Keratinocyte (primary cell): Measurements from ENCODE around the gene GUCA2A. TPM values are rescaled to one million over a fixed set of nuclear protein-coding genes. Genes with fewer than 3 reads are reported as not detected.

Source experiments
- DNase-seq: peaks from one replicate; pipeline ENCODE4 v3.0.0-alpha.2; 2011; ENCODE audit warnings: low read depth, missing footprints, low spot score
- FAIRE-seq: peaks from 2 replicates; lab custom pipeline; 2011; peaks lifted over from hg19 to GRCh38; lab: Jason Lieb, UNC
- H2AFZ ChIP-seq: 2 replicates; pipeline ENCODE4 v1.6.0; 2012; ENCODE audit warnings: low read length, control low read depth, inconsistent platforms; ENCODE audit not compliant: control insufficient read depth
- H3K27ac ChIP-seq: 2 replicates; pipeline ENCODE4 v1.5.1; 2011; ENCODE audit warnings: low read length; ENCODE audit not compliant: control insufficient read depth, insufficient read depth
- H3K27me3 ChIP-seq: 3 replicates; pipeline ENCODE4 v1.6.0; 2011; ENCODE audit warnings: low read length; ENCODE audit not compliant: control insufficient read depth, insufficient read depth; ENCODE audit errors: extremely low read depth
- H3K36me3 ChIP-seq, 2 experiments: 2 replicates in 1 of 2; 3 replicates in 1 of 2; pipeline ENCODE4 v1.5.1; 2011; ENCODE audit warnings: low read length in 2 of 2, mild to moderate bottlenecking in 1 of 2; ENCODE audit not compliant: control insufficient read depth in 2 of 2, insufficient read depth in 2 of 2; ENCODE audit errors: extremely low read depth in 1 of 2
- H3K4me1 ChIP-seq: 3 replicates; pipeline ENCODE4 v1.5.1; 2011; ENCODE audit warnings: low read length; ENCODE audit not compliant: control insufficient read depth, insufficient read depth; ENCODE audit errors: extremely low read depth
- H3K4me2 ChIP-seq: 3 replicates; pipeline ENCODE4 v1.6.0; 2011; ENCODE audit warnings: low read depth, low read length; ENCODE audit not compliant: control insufficient read depth, insufficient read depth; ENCODE audit errors: extremely low read depth
- H3K4me3 ChIP-seq, 3 experiments: fragments of 200-600 bp in 1 of 3; sonication (generic) in 1 of 3; 2 replicates in 2 of 3; 3 replicates in 1 of 3; pipeline ENCODE4 v1.5.1; 2011 to 2016; ENCODE audit warnings: low read length in 3 of 3, mild to moderate bottlenecking in 3 of 3, control low read depth in 2 of 3, inconsistent platforms in 1 of 3, low read depth in 1 of 3, mixed read lengths in 1 of 3, mixed run types in 1 of 3, moderate library complexity in 1 of 3; ENCODE audit not compliant: control insufficient read depth in 2 of 3, insufficient read depth in 2 of 3; ENCODE audit errors: extremely low read depth in 1 of 3
- H3K79me2 ChIP-seq: 2 replicates; pipeline ENCODE4 v1.6.0; 2012; ENCODE audit warnings: low read length; ENCODE audit not compliant: control insufficient read depth, insufficient read depth
- H3K9ac ChIP-seq: 3 replicates; pipeline ENCODE4 v1.6.0; 2011; ENCODE audit warnings: low read length; ENCODE audit not compliant: control insufficient read depth, insufficient read depth; ENCODE audit errors: extremely low read depth
- H3K9me1 ChIP-seq: 3 replicates; pipeline ENCODE4 v1.6.0; 2011; ENCODE audit warnings: low read length; ENCODE audit not compliant: control insufficient read depth, insufficient read depth; ENCODE audit errors: extremely low read depth
- H3K9me3 ChIP-seq: 2 replicates; pipeline ENCODE4 v1.5.1; 2012; ENCODE audit warnings: low read depth, low read length; ENCODE audit not compliant: control insufficient read depth
- H4K20me1 ChIP-seq: 3 replicates; pipeline ENCODE4 v1.6.0; 2011; ENCODE audit warnings: low read length; ENCODE audit not compliant: control insufficient read depth, insufficient read depth; ENCODE audit errors: extremely low read depth
- CTCF ChIP-seq, 3 experiments: IDR thresholded peaks in 1 of 3; conservative IDR thresholded peaks in 1 of 3; optimal IDR thresholded peaks in 1 of 3; 2 replicates in 2 of 3; 3 replicates in 1 of 3; pipeline versions ENCODE3 to v1.5.1; 2011; ENCODE audit warnings: low read length in 3 of 3, mild to moderate bottlenecking in 3 of 3, moderate library complexity in 2 of 3, control low read depth in 1 of 3, inconsistent platforms in 1 of 3; ENCODE audit not compliant: insufficient read depth in 2 of 3; ENCODE audit errors: extremely low read depth in 1 of 3
- EZH2 ChIP-seq: IDR thresholded peaks from one replicate; pipeline ENCODE4 v1.6.1; 2012; ENCODE audit warnings: inconsistent platforms, mild to moderate bottlenecking, low read length, moderate library complexity
- dilution Hi-C: fragments of 300-500 bp; cut with MboI; formaldehyde crosslinking; loops from one replicate; pipeline ENCODE4 v1.7.0; 2020; ENCODE audit warnings: low sequenced_read_pairs; ENCODE audit not compliant: extremely low pct_ligation_motif_present
- polyA plus RNA-seq, 5 experiments: library from polyadenylated mRNA; depleted of rRNA in 3 of 5; stranded (reverse) in 3 of 5; stranded (forward) in 1 of 5; unstranded in 1 of 5; fragments of >200 nt; gene quantifications; 1 replicate in 1 of 5; 2 replicates in 3 of 5; 3 replicates in 1 of 5; pipeline versions ENCODE4 v1.2.1 to v1.2.3, GENCODE V29; 2011 to 2012; ENCODE audit warnings: missing spikeins in 2 of 5, low read depth in 1 of 5, low replicate concordance in 1 of 5

GUCA2A gene
- polyA plus RNA-seq, 1 donor (not counting 4 experiments of a cell fraction or from before 2014, with no cell fraction given), result not detected

GRCh38 chr1:42153624-42154023, 10.9 kb downstream of the GUCA2A start:
- H3K9me3 ChIP-seq, result no peaks in the 10 kb centered on the region
- no peaks in the 10 kb centered on the region for H3K36me3 ChIP-seq
- TF ChIP-seq CTCF (optimal IDR thresholded peaks at IDR 0.05 in 1 of 3, IDR thresholded peaks at IDR 0.05 in 1 of 3, conservative IDR thresholded peaks at IDR 0.05 in 1 of 3; ENCODE audit: extremely low read depth in 1 of 3, insufficient read depth in 2 of 3, low read length in 3 of 3) (no peak), EZH2 (no peak)
- H3K9ac ChIP-seq, result no peak overlapping the region
- H3K4me1 ChIP-seq, result peaks cover 4% of the 10 kb centered on the region
- H3K9me1 ChIP-seq, result no peaks in the 10 kb centered on the region
- H3K79me2 ChIP-seq, result no peaks in the 10 kb centered on the region
- dilution Hi-C loops, result no loop called here
- H3K27me3 ChIP-seq, result peaks cover 7% of the 10 kb centered on the region
- H2AFZ ChIP-seq, result no peak overlapping the region
- FAIRE-seq (no peak), DNase-seq (no peak)
- H4K20me1 ChIP-seq, result no peaks in the 10 kb centered on the region
- H3K4me2 ChIP-seq, result no peak overlapping the region
- no peak overlapping the region for H3K27ac ChIP-seq
- no peak overlapping the region for H3K4me3 ChIP-seq

DNA sequence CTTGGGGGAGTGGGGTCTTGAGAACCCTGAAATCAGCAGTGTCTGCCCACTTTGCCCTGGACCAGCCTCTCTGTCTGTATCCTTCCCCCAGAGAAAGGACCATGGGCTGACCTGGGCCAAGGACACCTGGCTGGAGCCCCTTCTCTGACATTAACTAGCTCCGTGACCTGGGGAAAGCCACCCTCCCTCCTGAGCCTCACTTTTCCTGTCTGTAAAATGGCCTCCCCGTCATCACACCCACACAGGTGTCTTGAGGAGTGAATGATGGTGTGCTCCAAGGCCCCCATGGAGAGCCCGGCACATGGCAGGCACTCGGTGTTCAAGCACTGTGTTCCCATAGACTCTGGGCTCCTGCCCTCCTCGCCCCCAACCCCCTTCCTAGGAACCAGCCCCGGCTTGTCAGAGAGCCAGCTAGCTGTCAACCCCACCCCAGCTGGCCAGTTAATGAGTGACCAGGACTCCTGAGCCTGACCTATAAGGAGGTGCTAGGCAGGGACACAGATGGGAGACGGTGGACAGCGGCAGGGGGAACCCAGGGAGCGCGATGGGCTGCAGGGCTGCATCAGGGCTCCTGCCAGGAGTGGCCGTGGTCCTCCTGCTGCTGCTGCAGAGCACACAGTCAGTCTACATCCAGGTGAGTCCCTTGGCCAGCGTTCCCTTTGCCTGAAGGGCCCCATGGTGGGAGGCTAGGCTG, 11.5 kb downstream of the GUCA2A start, which contains the start of gene GUCA2B:
GUCA2B (plus strand) TSS at position 504 of the 694 bp plus-strand sequence; CDS start at position 545, 41 bp downstream.
- no peak for FAIRE-seq
- Histone ChIP-seq H2AFZ (no peak within 1 kb of the TSS), H4K20me1 (no peaks in the 10 kb centered on the region), H3K27ac (no peak within 1 kb of the TSS), H3K4me1 (peaks cover 4% of the 10 kb centered on the region), H3K4me3 (no peak within 1 kb of the TSS), H3K9me3 (no peaks in the 10 kb centered on the region), H3K4me2 (no peak within 1 kb of the TSS), H3K79me2 (no peaks in the 10 kb centered on the region), H3K9ac (no peak within 1 kb of the TSS), H3K27me3 (peaks cover 7% of the 10 kb centered on the region), H3K36me3 (no peaks in the 10 kb centered on the region), H3K9me1 (no peaks in the 10 kb centered on the region)
- no peak for DNase-seq
- dilution Hi-C loops, result no loop called here
- TF ChIP-seq CTCF (optimal IDR thresholded peaks at IDR 0.05 in 1 of 3, IDR thresholded peaks at IDR 0.05 in 1 of 3, conservative IDR thresholded peaks at IDR 0.05 in 1 of 3; ENCODE audit: extremely low read depth in 1 of 3, insufficient read depth in 2 of 3, low read length in 3 of 3) (no peak), EZH2 (no peak)
